Measurements from ENCODE around the gene LYST. TPM values are rescaled to one million over a fixed set of nuclear protein-coding genes. Genes with fewer than 3 reads are reported as not detected.

LYST gene
- total RNA-seq, 1 donor from 2014 or later = 7.2 TPM

DNA sequence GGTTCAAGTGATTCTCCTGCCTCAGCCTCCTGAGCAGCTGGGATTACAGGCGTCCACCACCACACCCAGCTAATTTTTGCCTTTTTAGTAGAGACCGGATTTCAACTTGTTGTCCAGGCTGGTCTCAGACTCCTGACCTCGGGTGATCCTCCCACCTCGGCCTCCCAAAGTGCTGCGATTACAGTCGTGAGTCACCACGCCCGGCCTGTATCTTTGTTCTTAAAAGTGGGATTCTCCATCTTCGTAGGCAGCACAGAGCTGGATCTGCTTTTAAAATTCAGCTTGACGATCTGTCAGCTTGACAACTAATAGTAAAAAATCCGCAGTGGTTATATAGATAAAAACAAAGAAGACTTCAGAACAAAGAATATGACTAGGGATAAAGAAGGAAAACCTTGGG is 214.3 kb downstream of the LYST start:
- Mint-ChIP-seq H3K4me3 (no peak overlapping the region), H3K36me3 (no peaks in the 10 kb centered on the region), H3K4me1 (peaks cover 15% of the 10 kb centered on the region), H3K27me3 (ENCODE audit: low read depth) (peaks cover 68% of the 10 kb centered on the region), H3K27ac (no peak overlapping the region), H3K9me3 (no peaks in the 10 kb centered on the region)
- TF ChIP-seq, protein P1, sequence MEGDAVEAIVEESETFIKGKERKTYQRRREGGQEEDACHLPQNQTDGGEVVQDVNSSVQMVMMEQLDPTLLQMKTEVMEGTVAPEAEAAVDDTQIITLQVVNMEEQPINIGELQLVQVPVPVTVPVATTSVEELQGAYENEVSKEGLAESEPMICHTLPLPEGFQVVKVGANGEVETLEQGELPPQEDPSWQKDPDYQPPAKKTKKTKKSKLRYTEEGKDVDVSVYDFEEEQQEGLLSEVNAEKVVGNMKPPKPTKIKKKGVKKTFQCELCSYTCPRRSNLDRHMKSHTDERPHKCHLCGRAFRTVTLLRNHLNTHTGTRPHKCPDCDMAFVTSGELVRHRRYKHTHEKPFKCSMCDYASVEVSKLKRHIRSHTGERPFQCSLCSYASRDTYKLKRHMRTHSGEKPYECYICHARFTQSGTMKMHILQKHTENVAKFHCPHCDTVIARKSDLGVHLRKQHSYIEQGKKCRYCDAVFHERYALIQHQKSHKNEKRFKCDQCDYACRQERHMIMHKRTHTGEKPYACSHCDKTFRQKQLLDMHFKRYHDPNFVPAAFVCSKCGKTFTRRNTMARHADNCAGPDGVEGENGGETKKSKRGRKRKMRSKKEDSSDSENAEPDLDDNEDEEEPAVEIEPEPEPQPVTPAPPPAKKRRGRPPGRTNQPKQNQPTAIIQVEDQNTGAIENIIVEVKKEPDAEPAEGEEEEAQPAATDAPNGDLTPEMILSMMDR (IDR thresholded peaks at IDR 0.05; ENCODE audit: unreplicated experiment) = no peak
- DNase-seq (ENCODE audit: low spot score in 2 of 2, unreplicated experiment in 2 of 2) = no peak

DNA sequence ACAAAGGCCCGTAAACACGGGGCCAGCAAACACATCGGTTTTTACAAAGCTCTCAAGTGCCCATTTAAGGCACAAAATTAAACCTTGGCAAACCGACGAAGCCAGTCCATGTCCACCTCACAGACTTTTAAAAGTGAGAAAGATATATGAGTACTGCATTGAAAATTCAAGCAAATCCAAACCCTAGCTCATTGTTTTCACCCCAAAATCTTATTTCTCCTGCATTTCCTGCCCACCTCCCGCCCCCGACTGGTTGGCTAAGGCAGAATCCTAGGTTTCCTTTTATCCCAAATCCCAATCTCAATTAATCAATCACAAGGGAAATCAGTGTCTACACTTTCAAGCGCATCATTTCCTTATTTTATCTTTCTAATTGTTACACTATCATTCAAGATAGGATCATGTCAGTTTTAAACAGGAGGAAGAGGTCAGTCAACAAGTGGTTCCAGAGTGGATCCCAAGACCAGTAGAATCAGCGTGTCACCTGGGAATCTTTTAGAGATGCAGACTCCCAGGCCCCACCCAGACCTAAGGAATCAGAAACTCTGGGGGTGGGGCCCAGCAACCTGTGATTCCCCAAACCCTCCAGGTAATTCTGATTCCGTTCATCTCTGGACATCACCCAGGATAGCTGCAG is 215.4 kb downstream of the LYST start:
- H3K27me3 Mint-ChIP-seq (ENCODE audit: low read depth) = peaks cover 73% of the 10 kb centered on the region
- no peaks in the 10 kb centered on the region for H3K36me3 Mint-ChIP-seq
- no peak overlapping the region for H3K27ac Mint-ChIP-seq
- H3K9me3 Mint-ChIP-seq = no peaks in the 10 kb centered on the region
- H3K4me1 Mint-ChIP-seq = peaks cover 15% of the 10 kb centered on the region
- DNase-seq (ENCODE audit: low spot score in 2 of 2, unreplicated experiment in 2 of 2) = no peak
- TF ChIP-seq, protein P1 (IDR thresholded peaks at IDR 0.05; ENCODE audit: unreplicated experiment) = no peak
- H3K4me3 Mint-ChIP-seq = peak overlapping the region; percentile 64

DNA sequence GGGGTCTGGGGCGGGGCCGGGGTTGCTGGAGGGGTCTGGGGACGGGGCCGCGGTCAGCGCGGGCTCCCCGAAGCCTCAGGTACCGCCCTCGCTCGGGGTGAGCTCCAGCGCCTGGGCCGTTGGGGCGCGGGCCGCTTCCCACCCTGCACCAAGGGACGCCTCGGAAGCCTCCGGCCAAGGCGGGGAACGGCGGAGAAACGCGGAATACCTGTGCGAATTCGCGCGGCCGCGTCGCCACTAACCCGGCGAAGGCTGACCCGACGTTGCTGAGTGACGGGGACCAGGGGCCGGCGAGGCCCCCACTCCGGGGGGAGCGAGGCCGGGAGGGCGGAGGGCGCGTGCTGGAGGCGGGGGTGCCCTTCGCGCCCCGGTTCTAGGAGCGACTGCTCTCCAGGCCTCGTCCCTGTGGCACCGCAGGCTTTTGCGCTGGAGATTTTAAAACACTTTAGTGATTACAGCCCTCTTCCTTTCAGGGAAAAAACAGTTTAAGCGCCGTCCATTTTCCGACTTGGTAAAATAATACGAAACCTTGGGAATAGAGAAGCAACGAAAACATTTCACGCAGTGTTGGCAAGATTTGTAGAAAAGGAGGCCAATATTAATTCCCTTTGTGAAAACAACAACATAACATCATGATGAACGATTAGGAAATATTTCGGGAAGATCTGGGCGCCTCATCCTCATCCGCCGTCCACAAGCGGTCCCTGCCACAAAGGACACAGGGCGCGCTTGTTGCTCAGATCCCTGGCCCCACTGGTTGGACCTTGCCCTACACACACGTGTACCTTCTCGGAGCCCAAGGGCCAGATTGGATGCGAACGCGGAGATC is 216.2 kb downstream of the LYST start:
- no peaks in the 10 kb centered on the region for H3K9me3 Mint-ChIP-seq
- peaks cover 77% of the 10 kb centered on the region for H3K27me3 Mint-ChIP-seq (ENCODE audit: low read depth)
- TF ChIP-seq, protein P1 (IDR thresholded peaks at IDR 0.05; ENCODE audit: unreplicated experiment) = no peak
- peak overlapping the region; percentile 27 for H3K27ac Mint-ChIP-seq
- peaks cover 15% of the 10 kb centered on the region for H3K4me1 Mint-ChIP-seq
- peak in 1 of 2 experiments; percentile 56 for DNase-seq (ENCODE audit: low spot score in 2 of 2, unreplicated experiment in 2 of 2)
- no peaks in the 10 kb centered on the region for H3K36me3 Mint-ChIP-seq
- peak overlapping the region; percentile 64 for H3K4me3 Mint-ChIP-seq

DNA sequence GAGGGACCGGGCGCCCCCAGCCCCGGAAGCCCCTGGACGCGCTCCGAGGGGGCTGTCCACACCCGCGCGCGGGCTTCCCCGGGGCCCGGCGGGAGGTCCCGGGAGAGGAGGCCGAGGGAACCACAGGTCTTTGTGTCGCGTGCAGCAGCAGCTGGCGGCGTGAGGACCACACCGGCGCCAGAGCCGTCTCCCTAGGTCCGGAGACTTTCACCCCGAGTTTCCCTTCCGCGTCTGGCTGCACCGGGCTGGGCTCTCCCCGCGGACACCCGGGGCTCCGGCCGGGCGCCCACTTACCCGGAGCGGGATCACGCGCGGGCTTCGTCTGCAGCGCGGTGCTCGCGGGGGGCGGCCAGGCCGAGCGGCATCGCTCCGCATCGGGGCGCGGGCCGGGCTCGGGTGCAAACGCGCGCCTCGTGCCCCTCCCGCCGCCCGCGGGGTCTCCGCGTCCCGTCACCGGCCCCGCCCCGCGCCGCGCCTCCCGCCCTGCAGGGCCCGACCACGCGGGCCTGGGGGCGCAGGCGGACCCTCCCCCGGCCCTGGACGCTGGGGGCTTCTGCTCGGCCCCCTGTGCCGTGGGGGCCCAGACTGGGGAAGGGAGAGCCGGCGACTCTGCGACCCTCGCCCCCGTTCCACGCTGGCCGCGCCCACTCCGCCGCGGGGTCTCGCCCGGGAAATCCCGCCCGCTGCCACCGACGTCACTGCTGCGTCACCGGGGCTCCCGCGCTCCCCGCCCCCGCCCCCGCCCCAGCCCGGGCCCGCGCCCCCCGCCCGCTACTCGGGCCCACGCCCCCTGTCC is 217.1 kb downstream of the LYST start, which contains the start of gene GNG4:
Gene GNG4, minus strand, starts transcription at position 417 of the 796 bp plus-strand sequence. CDS start 65,946 bp downstream, outside the sequence.
- H3K4me1 Mint-ChIP-seq = peaks cover 15% of the 10 kb centered on the region
- peaks cover 77% of the 10 kb centered on the region for H3K27me3 Mint-ChIP-seq (ENCODE audit: low read depth)
- TF ChIP-seq, protein P1 (IDR thresholded peaks at IDR 0.05; ENCODE audit: unreplicated experiment) = no peak
- DNase-seq (ENCODE audit: low spot score in 2 of 2, unreplicated experiment in 2 of 2) = peak in 1 of 2 experiments; percentile 75
- H3K4me3 Mint-ChIP-seq = peak within 1 kb of the TSS; percentile 87
- no peaks in the 10 kb centered on the region for H3K36me3 Mint-ChIP-seq
- H3K27ac Mint-ChIP-seq = peak within 1 kb of the TSS; percentile 93
- H3K9me3 Mint-ChIP-seq = no peaks in the 10 kb centered on the region

DNA sequence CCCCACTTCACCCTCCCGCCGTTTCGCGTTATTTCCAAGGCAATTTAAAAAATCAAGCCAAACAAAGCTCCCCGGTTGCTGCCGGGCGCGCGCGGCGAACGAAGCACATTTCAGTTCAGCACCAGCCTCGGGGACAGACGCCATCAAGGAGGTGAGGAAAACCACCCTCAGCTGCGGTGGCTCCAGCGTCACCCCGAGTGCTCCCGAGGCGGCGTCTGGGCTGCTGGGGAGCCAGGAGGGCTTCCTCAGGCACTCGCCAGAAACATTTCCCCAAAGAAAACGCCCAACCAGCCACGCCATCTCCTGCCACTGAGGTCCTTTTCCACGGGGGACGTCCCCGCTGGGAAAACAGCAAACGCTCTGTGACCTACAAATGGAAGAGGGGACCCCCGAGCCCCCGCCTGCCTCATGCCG is 217.7 kb downstream of the LYST start:
- Mint-ChIP-seq H3K27ac (peak overlapping the region; percentile 93), H3K4me1 (peaks cover 15% of the 10 kb centered on the region), H3K9me3 (no peaks in the 10 kb centered on the region), H3K27me3 (ENCODE audit: low read depth) (peaks cover 79% of the 10 kb centered on the region), H3K4me3 (peak overlapping the region; percentile 87), H3K36me3 (no peaks in the 10 kb centered on the region)
- DNase-seq (ENCODE audit: low spot score in 2 of 2, unreplicated experiment in 2 of 2) = peak; percentile 51 to 78
- TF ChIP-seq, protein P1 (IDR thresholded peaks at IDR 0.05; ENCODE audit: unreplicated experiment) = no peak

Measured in mesothelial cell of epicardium (in vitro differentiated cells).